Caco-2 (cell line): ENCODE data around the gene GFAP. TPM values are rescaled to one million over a fixed set of nuclear protein-coding genes. Genes with fewer than 3 reads are reported as not detected.

Experiments
- BruUV-seq: library from RNA; stranded (reverse); fragments of 400-500 nt; replicated peaks from 2 replicates; lab custom pipeline; 2021; lab: Mats Ljungman, UMichigan
- CTCF ChIA-PET: fragments of 300-600 bp; sonication (Branson Sonifier 250); formaldehyde crosslinking; loops from one replicate; lab custom pipeline; 2022; ENCODE audit warnings: antibody characterized with exemption; lab: Charles Lee
- POLR2A ChIA-PET: fragments of 300-600 bp; sonication (Branson Sonifier 250); formaldehyde crosslinking; loops from one replicate; lab custom pipeline; 2022; ENCODE audit warnings: antibody characterized with exemption; lab: Charles Lee
- DNase-seq, 2 experiments: peaks; one replicate each; pipeline versions ENCODE4 v3.0.0 to v3.0.0-alpha.2; 2020 to 2022
- H3K27me3 ChIP-seq: replicated peaks from 2 replicates; pipeline ENCODE4 v1.6.0; 2011; ENCODE audit warnings: low read length; ENCODE audit not compliant: control insufficient read depth, insufficient read depth
- H3K36me3 ChIP-seq: 2 replicates; pipeline ENCODE4 v1.5.1; 2011; ENCODE audit warnings: low read length; ENCODE audit not compliant: control insufficient read depth, insufficient read depth
- H3K4me1 ChIP-seq: fragments of 250-450 bp; sonication (Bioruptor Pico); 2 replicates; pipeline ENCODE4 v1.5.1; 2020; ENCODE audit warnings: mild to moderate bottlenecking
- H3K4me3 ChIP-seq: 2 replicates; pipeline ENCODE4 v1.5.1; 2011; ENCODE audit warnings: low read depth, mild to moderate bottlenecking, control low read depth, low read length
- H3K9me3 ChIP-seq: fragments of 250-450 bp; sonication (Bioruptor Pico); 2 replicates; pipeline ENCODE4 v1.5.1; 2020; ENCODE audit warnings: mild to moderate bottlenecking, moderate library complexity
- H3K27ac Mint-ChIP-seq: one replicate; pipeline ENCODE4 v1.8.0; 2022; ENCODE audit warnings: mixed read lengths; ENCODE audit not compliant: unreplicated experiment
- H3K27me3 Mint-ChIP-seq: one replicate; pipeline ENCODE4 v1.8.0; 2022; ENCODE audit warnings: mixed read lengths; ENCODE audit not compliant: insufficient read depth, unreplicated experiment
- H3K36me3 Mint-ChIP-seq: one replicate; pipeline ENCODE4 v1.8.0; 2022; ENCODE audit warnings: mild to moderate bottlenecking, mixed read lengths; ENCODE audit not compliant: insufficient read depth, unreplicated experiment
- H3K4me1 Mint-ChIP-seq: one replicate; pipeline ENCODE4 v1.8.0; 2022; ENCODE audit warnings: low read depth, mixed read lengths; ENCODE audit not compliant: unreplicated experiment
- H3K4me3 Mint-ChIP-seq: one replicate; pipeline ENCODE4 v1.8.0; 2022; ENCODE audit warnings: mild to moderate bottlenecking, moderate library complexity, mixed read lengths; ENCODE audit not compliant: unreplicated experiment
- H3K9me3 Mint-ChIP-seq: one replicate; pipeline ENCODE4 v1.8.0; 2022; ENCODE audit warnings: mixed read lengths; ENCODE audit not compliant: unreplicated experiment
- intact Hi-C: fragments of 100-400 bp; cut with micrococcal nuclease; formaldehyde crosslinking; loops from one replicate; pipeline ENCODE4 v1.10.0; 2022; ENCODE audit not compliant: unreplicated experiment
- total RNA-seq: library from RNA; stranded (reverse); gene quantifications from 2 replicates; pipeline ENCODE4 v1.2.3, GENCODE V29; 2022
- TF ChIP-seq, protein P1 (sequence below), 2 experiments: fragments of 200-600 bp in 1 of 2; IDR thresholded peaks; 1 replicate in 1 of 2; 2 replicates in 1 of 2; pipeline versions ENCODE4 v1.5.1 to v1.8.0; 2011 to 2022; ENCODE audit warnings: antibody characterized with exemption in 1 of 2, control low read depth in 1 of 2, inconsistent platforms in 1 of 2, low read depth in 1 of 2, low read length in 1 of 2, mild to moderate bottlenecking in 1 of 2, moderate library complexity in 1 of 2; ENCODE audit not compliant: insufficient read depth in 1 of 2, severe bottlenecking in 1 of 2, unreplicated experiment in 1 of 2

GFAP gene
- total RNA-seq, 1 experiment from 2014 or later, result not detected

DNA sequence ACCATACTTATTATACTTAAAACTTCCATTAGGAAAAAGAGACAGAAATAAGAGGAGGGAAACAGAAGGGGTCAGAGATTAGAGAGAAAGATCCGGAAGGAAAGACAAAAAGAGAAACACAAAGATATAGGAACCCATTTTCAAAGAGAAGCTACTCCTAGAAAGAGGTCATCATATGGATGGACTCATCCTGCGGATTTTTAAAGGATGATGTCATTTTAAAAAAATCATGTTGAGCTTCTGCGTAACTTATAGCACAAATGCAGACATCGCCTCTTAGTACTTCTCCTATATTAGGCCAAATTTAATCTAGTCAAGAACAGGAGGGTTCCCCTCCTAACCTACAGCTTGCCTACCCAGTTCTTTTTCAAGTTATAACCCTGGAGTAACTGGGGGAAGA is 34.2 kb downstream of the GFAP start:
- no TSS peak for BruUV-seq
- Mint-ChIP-seq H3K36me3 (peaks cover 84% of the 10 kb centered on the region), H3K27me3 (no peaks in the 10 kb centered on the region), H3K4me1 (no peaks in the 10 kb centered on the region), H3K9me3 (no peaks in the 10 kb centered on the region), H3K27ac (no peak overlapping the region), H3K4me3 (no peak overlapping the region)
- CTCF ChIA-PET, result interaction anchor here (0.9 kb wide), 1 partner anchor 101 kb away, joined by 3 read pairs; no protein-coding TSS in a partner anchor
- no peaks in the 10 kb centered on the region for H3K27me3 ChIP-seq
- H3K36me3 ChIP-seq, result no peaks in the 10 kb centered on the region; the same call in none of the 2 replicates
- H3K4me3 ChIP-seq, result no peak overlapping the region
- H3K9me3 ChIP-seq, result no peaks in the 10 kb centered on the region
- POLR2A ChIA-PET, result no interaction called here
- intact Hi-C loops, result no loop called here
- TF ChIP-seq, protein P1, sequence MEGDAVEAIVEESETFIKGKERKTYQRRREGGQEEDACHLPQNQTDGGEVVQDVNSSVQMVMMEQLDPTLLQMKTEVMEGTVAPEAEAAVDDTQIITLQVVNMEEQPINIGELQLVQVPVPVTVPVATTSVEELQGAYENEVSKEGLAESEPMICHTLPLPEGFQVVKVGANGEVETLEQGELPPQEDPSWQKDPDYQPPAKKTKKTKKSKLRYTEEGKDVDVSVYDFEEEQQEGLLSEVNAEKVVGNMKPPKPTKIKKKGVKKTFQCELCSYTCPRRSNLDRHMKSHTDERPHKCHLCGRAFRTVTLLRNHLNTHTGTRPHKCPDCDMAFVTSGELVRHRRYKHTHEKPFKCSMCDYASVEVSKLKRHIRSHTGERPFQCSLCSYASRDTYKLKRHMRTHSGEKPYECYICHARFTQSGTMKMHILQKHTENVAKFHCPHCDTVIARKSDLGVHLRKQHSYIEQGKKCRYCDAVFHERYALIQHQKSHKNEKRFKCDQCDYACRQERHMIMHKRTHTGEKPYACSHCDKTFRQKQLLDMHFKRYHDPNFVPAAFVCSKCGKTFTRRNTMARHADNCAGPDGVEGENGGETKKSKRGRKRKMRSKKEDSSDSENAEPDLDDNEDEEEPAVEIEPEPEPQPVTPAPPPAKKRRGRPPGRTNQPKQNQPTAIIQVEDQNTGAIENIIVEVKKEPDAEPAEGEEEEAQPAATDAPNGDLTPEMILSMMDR (IDR thresholded peaks at IDR 0.05; ENCODE audit: insufficient read depth in 1 of 2, low read depth in 1 of 2, low read length in 1 of 2, severe bottlenecking in 1 of 2, unreplicated experiment in 1 of 2), result no peak
- H3K4me1 ChIP-seq, result no peaks in the 10 kb centered on the region
- DNase-seq, result no peak

DNA sequence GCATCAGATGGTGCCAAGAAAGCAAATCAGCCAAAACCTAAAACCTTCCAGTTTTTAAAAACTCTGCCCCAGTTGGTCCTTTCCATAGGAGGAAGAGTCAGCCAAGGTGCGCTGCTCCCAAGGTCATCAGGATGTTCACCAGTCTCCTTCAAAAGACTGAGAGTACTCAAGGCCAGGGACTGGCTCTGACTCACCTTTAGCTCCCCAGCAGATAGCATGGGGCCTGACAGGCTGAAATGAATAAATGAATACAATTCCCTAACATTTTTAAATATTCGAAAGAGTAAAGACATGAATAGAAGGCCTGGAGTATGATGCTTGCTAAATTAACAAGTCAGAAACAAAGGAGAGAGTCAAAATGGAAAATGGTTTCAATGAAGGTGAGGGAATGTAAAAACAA is 35.2 kb downstream of the GFAP start:
- H3K9me3 Mint-ChIP-seq, result no peaks in the 10 kb centered on the region
- no peaks in the 10 kb centered on the region for H3K4me1 Mint-ChIP-seq
- H3K9me3 ChIP-seq, result no peaks in the 10 kb centered on the region
- DNase-seq, result no peak
- no peak overlapping the region for H3K27ac Mint-ChIP-seq
- intact Hi-C loops, result no loop called here
- peaks cover 89% of the 10 kb centered on the region for H3K36me3 Mint-ChIP-seq
- H3K27me3 ChIP-seq, result no peaks in the 10 kb centered on the region
- H3K27me3 Mint-ChIP-seq, result no peaks in the 10 kb centered on the region
- ChIA-PET POLR2A (no interaction called here), CTCF (no interaction called here)
- H3K4me3 ChIP-seq, result no peak overlapping the region
- H3K36me3 ChIP-seq, result no peaks in the 10 kb centered on the region; the same call in none of the 2 replicates
- no TSS peak for BruUV-seq
- H3K4me1 ChIP-seq, result no peaks in the 10 kb centered on the region
- TF ChIP-seq, protein P1 (IDR thresholded peaks at IDR 0.05; ENCODE audit: insufficient read depth in 1 of 2, low read depth in 1 of 2, low read length in 1 of 2, severe bottlenecking in 1 of 2, unreplicated experiment in 1 of 2), result no peak
- no peak overlapping the region for H3K4me3 Mint-ChIP-seq

DNA sequence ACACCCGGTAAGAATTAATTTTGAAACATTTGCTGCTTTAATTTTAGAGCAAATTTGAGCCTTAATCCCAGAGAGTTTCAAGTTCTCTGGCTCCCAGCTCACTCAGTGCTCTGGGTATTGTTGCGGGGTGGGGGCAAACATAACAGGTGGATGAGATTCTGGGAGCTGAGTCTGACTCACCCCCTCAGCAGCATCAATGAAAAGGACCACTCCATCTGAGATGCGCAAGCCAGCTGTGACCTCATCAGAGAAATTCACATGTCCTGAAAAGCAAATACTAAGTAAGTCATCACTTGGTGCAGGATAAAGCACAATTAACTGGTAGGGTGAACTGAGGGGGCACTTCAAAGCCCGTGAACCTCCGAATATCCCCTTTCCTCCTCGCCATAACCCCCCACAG is 35.9 kb downstream of the GFAP start:
- H3K27ac Mint-ChIP-seq, result no peak overlapping the region
- H3K4me1 ChIP-seq, result no peaks in the 10 kb centered on the region
- intact Hi-C loops, result no loop called here
- no peak for DNase-seq
- no TSS peak for BruUV-seq
- no peaks in the 10 kb centered on the region for H3K27me3 ChIP-seq
- H3K9me3 ChIP-seq, result no peaks in the 10 kb centered on the region
- POLR2A ChIA-PET, result no interaction called here
- CTCF ChIA-PET, result interaction anchor here (0.7 to 1.6 kb wide), 7 partner anchors 10 to 120 kb away, joined by 3 to 11 read pairs (median 5); partner anchors contain the start of gene EFTUD2
- TF ChIP-seq, protein P1 (IDR thresholded peaks at IDR 0.05; ENCODE audit: insufficient read depth in 1 of 2, low read depth in 1 of 2, low read length in 1 of 2, severe bottlenecking in 1 of 2, unreplicated experiment in 1 of 2), result no peak
- no peaks in the 10 kb centered on the region; the same call in none of the 2 replicates for H3K36me3 ChIP-seq
- peaks cover 83% of the 10 kb centered on the region for H3K36me3 Mint-ChIP-seq
- H3K4me3 ChIP-seq, result no peak overlapping the region
- H3K9me3 Mint-ChIP-seq, result no peaks in the 10 kb centered on the region
- no peak overlapping the region for H3K4me3 Mint-ChIP-seq
- H3K4me1 Mint-ChIP-seq, result no peaks in the 10 kb centered on the region
- no peaks in the 10 kb centered on the region for H3K27me3 Mint-ChIP-seq
